PFSK-1 (cell line): ENCODE data around the gene ADCY7.

Experiments used
- TAF1 ChIP-seq: IDR thresholded peaks from 2 replicates; pipeline ENCODE4 v1.6.1; 2012; ENCODE audit warnings: low read length, control low read depth, borderline replicate concordance; ENCODE audit not compliant: insufficient read depth
- TF ChIP-seq, protein P1 (sequence below), 2 experiments: IDR thresholded peaks; 2 replicates each; pipeline versions ENCODE4 v1.6.1 to v1.8.0; 2011 to 2012; ENCODE audit warnings: low read depth in 2 of 2, low read length in 2 of 2, control low read depth in 1 of 2, inconsistent platforms in 1 of 2, mild to moderate bottlenecking in 1 of 2, moderate library complexity in 1 of 2; ENCODE audit not compliant: insufficient read depth in 1 of 2

GRCh38 chr16:50316102-50316847 is 49.9 kb downstream of the ADCY7 start:
- TF ChIP-seq TAF1, result no peak
- TF ChIP-seq, protein P1, sequence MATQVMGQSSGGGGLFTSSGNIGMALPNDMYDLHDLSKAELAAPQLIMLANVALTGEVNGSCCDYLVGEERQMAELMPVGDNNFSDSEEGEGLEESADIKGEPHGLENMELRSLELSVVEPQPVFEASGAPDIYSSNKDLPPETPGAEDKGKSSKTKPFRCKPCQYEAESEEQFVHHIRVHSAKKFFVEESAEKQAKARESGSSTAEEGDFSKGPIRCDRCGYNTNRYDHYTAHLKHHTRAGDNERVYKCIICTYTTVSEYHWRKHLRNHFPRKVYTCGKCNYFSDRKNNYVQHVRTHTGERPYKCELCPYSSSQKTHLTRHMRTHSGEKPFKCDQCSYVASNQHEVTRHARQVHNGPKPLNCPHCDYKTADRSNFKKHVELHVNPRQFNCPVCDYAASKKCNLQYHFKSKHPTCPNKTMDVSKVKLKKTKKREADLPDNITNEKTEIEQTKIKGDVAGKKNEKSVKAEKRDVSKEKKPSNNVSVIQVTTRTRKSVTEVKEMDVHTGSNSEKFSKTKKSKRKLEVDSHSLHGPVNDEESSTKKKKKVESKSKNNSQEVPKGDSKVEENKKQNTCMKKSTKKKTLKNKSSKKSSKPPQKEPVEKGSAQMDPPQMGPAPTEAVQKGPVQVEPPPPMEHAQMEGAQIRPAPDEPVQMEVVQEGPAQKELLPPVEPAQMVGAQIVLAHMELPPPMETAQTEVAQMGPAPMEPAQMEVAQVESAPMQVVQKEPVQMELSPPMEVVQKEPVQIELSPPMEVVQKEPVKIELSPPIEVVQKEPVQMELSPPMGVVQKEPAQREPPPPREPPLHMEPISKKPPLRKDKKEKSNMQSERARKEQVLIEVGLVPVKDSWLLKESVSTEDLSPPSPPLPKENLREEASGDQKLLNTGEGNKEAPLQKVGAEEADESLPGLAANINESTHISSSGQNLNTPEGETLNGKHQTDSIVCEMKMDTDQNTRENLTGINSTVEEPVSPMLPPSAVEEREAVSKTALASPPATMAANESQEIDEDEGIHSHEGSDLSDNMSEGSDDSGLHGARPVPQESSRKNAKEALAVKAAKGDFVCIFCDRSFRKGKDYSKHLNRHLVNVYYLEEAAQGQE (IDR thresholded peaks at IDR 0.05; ENCODE audit: insufficient read depth in 1 of 2, low read depth in 2 of 2, low read length in 2 of 2), result no peak
